GDM1 (cell line): Measurements from ENCODE around the gene USP53.
"Not testable (repeated sequence)": the region's sequence is repeated elsewhere in the genome, so short reads cannot be mapped to it uniquely, and the experiment has no call there.

Experiments
- DNase-seq: peaks from one replicate; lab custom pipeline; 2025; lab: John Stamatoyannopoulos, UW

Gene USP53

GRCh38 chr4:119271361-119272085, 59.0 kb downstream of the USP53 start:
- no peak for DNase-seq

DNA sequence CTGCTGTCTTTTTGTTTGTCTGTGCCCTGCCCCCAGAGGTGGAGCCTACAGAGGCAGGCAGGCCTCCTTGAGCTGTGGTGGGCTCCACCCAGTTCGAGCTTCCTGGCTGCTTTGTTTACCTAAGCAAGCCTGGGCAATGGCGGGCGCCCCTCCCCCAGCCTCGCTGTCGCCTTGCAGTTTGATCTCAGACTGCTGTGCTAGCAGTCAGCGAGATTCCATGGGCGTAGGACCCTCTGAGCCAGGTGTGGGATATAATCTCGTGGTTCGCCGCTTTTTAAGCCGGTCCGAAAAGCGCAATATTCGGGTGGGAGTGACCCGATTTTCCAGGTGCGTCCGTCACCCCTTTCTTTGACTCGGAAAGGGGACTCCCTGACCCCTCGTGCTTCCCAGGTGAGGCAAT, 67.0 kb downstream of the USP53 start:
- DNase-seq, result not testable (repeated sequence)

GRCh38 chr4:119279945-119280344, 67.4 kb downstream of the USP53 start:
- DNase-seq, result not testable (repeated sequence)

DNA sequence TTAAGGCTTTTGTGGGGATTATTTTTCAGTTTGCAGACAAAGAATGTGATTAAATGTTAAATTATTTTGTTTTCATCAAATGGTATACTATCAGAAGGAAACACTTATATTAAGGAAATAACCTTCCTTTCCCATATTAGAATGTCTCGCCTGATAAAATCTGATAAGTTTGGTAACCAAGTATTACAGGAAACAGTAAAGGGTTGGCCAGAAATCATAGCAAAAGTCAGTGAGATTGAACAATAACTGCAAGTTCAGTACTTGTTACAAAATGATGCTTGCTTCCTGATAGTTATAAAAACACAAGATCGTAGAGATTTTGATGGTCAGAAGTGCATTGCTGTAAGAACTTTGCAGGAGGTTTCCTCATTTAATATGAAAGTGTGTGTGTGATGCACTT, 68.9 kb downstream of the USP53 start:
- DNase-seq, result no peak

DNA sequence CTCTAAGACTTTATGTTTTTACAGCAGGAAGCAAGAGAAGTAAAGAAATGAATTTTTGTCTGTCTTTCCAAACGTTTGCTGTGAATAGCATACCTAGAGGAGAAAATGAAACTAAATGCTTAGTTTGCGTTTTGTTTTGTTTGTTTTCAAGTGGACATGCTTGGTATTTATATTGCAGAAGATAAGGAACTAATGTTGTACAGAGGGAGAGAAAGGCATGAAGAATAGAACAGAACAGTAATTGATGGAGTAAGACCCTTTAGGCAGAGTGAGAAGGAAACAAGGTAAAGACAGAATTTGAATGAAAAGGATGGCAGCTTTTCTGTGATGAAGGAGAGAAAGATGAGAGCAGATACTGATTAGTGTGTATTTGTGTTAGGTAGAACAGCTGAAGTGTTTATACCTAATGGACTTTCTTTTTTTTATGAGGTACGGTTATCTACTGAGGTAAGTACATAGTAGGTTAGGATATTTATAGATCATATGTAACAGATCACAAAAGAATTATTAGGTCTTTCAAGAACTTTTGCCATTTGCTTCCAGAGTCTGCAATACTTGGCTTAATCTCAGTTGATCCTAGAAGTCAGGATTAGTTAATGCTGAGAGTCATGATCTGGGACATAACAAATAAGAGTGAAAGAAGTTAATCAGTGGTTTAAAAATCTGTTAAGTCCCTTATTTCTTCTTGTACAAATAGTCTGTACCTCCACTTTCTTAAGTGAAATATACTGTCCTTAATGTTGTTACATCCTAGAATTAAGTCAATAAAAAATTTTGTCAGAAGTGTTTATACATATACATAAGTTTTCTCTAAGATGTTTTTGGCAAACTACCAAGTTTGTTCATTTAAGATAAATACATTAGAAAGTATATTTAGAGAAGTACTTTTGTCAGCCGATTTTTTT, 72.6 kb downstream of the USP53 start:
- no peak for DNase-seq

DNA sequence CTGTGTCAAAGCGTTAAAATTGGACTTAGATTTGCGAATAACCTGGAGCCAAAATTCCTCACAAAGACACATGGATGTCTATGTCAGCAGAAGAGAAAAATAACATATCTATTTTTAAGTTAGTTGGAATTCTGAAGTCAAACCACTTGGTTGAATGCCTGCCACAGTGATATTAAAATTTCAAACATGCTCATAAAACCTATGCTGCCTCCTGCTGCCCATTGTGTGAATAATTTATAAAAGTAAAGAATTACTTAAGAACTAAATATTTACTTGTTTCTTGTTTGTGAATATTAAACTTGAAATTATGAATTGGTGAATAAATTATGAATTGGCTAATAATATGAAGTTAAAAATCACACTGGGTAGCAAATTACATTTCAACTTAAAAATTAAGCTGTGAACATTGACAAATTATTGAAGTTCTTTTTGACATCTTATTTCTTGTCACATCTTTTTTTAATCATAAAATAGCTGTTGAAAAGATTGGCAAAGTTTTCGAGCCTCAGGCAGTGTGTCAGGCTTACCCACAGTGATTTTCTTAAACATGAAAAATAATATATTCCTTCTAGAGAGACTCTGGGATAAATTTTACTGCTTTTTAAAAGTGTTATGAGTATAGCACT, 74.0 kb downstream of the USP53 start:
- DNase-seq, result no peak

GRCh38 chr4:119289313-119289712, 76.8 kb downstream of the USP53 start:
- no peak for DNase-seq

- no peak for DNase-seq
Observed at GRCh38 chr4:119290598-119290997, 78.1 kb downstream of the USP53 start.

GRCh38 chr4:119296356-119296755, 83.8 kb downstream of the USP53 start:
- DNase-seq, result no peak

DNA sequence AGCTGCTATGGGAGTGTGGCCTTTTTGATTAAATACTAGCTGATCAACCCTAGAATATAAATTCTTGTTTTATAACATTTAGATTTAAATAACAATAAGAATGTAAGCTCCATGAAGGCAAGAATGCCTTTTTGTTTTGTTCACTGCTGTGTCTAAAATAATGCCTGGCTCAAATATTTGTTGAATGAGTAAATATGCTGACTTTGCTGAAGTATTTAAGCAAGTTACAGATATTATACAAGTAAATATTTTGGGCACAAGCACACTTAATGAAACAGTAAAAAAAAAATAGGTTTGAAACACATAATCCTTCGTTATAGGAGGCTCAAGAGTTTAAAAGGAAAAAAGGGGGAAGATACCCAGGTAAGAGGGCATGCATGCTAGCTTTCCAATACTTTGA, 85.3 kb downstream of the USP53 start:
- DNase-seq, result no peak

- no peak for DNase-seq
Observed at GRCh38 chr4:119299260-119299671, 86.8 kb downstream of the USP53 start.

DNA sequence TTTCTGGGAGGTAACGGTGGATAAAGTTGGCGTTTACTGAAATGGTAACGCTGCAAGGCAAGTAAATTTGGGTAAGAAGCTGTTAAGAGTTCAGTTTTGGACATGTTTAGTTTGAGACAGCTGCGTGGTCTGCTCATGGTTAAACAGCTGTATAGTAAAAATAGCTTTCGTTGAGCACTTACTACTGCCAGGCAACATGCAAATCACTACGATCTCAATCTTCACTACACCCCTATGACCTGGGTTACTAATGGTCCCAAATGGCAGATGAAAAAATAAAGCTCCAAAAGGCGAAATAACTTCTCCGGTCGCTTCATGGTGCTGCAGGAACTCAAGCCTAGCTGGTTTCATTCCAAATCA, 87.2 kb downstream of the USP53 start:
- no peak for DNase-seq

GRCh38 chr4:119300101-119300978, 87.8 kb downstream of the USP53 start:
- DNase-seq, result no peak

DNA sequence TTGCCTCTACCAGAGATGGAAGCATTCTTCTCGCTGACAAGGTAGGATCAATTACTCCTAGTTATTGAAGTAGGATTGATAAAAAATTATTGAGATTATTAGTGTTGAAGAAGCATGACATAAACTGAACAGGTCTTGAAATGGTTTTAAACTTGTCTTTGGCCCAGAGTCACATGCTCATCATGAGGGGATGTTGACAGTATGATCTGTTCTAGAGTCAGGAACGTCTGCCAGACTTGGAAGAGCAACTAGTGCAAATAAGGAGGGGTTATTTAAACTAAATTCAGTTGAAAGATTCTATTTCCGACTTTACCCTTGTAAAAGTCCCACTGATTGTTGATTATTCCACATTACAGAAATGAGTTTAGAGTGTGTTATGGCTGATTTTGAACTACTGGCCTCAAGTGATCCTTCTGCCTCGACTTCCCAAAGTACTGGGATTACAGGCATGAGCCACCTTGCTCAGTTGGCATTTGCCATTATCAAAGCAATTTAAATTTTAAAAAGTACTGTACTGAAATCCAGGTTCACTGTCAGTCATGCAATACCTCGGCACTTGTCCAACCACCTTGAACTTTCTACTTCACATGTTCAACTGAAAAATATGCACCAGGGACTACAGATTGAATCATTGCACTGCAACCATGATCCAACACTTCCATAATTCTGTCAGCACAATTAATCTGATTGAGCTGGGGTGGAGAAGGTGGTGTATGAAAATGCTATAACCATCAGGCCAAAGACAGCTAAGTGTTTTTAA, 89.7 kb downstream of the USP53 start:
- no peak for DNase-seq

DNA sequence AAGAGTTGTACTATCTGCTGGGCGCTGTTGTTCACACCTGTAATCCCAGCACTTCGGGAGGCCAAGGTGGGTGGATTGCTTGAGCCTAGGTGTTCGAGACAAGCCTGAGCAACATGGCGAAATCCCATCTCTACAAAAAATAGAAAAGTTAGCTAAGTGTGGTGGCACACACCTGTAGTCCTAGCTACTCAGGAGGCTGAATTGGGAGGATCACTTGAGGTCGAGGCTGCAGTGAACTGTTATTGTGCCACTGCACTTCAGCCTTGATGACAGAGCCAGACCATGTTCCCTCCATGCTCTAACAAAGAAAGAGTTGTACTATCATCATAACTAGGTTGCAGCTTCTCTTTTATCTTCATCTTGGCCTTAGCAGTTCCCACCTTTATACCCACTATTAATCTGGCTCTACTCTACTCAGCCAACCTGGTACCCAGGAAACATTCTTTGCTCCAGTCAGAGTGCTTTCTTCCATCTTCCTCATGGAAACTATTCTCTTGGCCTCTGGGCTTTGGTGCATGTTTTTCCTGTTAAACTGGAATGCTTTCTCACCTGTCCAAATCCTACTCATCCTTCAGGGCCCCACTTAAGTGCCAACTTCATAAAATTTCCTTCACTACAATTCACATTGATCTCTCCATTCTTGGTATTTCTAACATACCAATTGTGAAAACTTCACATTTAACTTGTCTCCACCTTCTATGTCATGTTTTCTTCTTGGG, 91.2 kb downstream of the USP53 start:
- DNase-seq, result no peak

GRCh38 chr4:119304431-119304830, 91.9 kb downstream of the USP53 start:
- DNase-seq, result no peak

DNA sequence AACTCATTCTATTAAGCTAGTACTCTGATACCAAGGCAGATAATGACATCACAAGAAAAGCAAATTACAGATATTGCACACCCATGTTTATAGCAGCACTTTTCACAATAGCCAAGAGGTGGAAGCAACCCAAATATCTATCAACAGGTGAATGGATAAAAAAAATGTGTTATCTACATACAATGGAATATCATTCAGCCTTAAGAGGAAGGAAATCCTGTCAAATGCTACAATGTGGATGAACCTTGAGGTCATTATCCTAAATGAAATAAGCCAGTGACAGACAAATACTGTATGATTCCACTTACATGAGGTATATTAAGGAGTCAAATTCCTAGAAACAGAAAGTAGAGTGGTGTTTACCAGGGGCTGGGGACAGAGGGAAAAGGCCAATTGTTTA, 95.1 kb downstream of the USP53 start:
- no peak for DNase-seq

DNA sequence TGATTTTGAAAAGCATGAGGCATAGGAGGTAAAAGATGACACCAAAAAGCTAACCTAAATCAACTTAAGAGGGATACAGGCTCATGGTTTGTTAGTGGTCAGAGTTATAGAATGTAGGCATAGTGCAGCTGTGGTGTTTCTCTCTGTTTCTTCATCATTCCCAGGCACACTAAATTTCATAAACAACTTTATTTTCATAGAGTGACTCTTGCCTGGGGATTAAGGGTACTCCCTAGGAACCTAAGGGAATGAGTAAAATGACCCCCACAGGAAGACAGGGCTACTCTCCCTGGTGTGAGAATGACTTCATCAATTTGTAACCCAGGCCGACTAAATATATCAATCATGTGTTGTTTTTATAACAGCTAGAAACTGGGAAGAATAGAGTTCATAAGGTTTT, 98.3 kb downstream of the USP53 start:
- no peak for DNase-seq

- no peak for DNase-seq
Observed at GRCh38 chr4:119313237-119313636, 100.7 kb downstream of the USP53 start.

- peak; percentile 7 for DNase-seq
Observed at GRCh38 chr4:119314356-119314755, 101.8 kb downstream of the USP53 start.

DNA sequence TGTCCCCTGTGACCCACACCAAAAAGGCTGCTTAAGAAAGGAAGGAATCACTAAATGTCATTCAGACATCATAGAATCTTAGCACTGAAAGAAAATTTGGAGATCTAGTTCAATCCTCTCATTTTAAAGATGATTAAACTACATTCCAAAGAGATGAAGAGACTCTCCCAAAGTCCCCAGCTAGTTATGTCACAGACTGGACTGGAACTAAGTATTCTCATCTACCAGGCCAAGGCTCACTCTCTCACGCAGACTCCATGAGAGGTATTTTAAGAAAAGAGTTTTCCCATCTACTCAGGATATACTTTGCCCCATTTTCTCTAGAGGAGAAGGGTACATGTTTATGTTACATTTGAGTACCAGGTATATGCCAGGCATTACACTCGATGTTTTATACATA, 102.5 kb downstream of the USP53 start:
- no peak for DNase-seq
